ENCODE measurements around the gene PPIB. TPM values are rescaled to one million over a fixed set of nuclear protein-coding genes. Genes with fewer than 3 reads are reported as not detected.

PPIB gene
- total RNA-seq, 1 experiment from 2014 or later = 453 TPM

DNA sequence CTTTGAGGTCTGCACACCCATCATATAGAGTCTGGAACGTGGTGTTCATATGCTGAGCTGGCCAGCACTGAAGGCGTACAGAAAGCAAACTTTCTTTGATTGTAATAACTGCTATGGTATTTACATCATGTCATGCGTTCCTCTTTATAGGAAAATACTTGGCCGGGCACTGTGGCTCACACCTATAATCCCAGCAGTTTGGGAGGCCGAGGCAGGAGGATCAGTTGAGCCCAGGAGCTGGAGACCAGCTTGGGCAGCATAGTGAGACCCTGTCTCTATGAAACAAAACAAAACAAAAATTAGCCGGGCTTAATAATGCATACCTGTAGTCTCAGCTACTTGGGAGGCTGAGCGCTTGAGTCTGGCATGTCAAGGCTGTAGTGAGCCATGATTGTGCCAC, 14.7 kb downstream of the PPIB start:
- intact Hi-C loops (cut with micrococcal nuclease) = no loop called here
- ChIA-PET CTCF (no interaction called here), POLR2A (no interaction called here), RAD21 (ENCODE audit: low non-redundant PET in 1 of 2, low total read pairs in 2 of 2, uncharacterized antibody in 2 of 2, unreplicated experiment in 2 of 2) (no interaction called here)
- no peaks in the 10 kb centered on the region for H3K79me2 ChIP-seq (ENCODE audit: insufficient read depth, low read length)
- no peak for DNase-seq (ENCODE audit: low read depth, low spot score)
- no peaks in the 10 kb centered on the region for H4K20me1 ChIP-seq (ENCODE audit: insufficient read depth)
- H3K9me3 ChIP-seq (ENCODE audit: control insufficient read depth in 1 of 2, insufficient read depth in 1 of 2, low read depth in 1 of 2, low read length in 2 of 2) = no peaks in the 10 kb centered on the region
- no peaks in the 10 kb centered on the region for H3K27me3 ChIP-seq (ENCODE audit: insufficient read depth, low read length)
- no peak overlapping the region for H3K4me3 ChIP-seq (replicated peaks in 1 of 2; ENCODE audit: low read depth in 1 of 2, low read length in 2 of 2)
- no peak overlapping the region for H3K4me2 ChIP-seq (ENCODE audit: low read length)
- ATAC-seq = no peak
- H2AFZ ChIP-seq (ENCODE audit: low read depth, low read length, poor library complexity, severe bottlenecking) = no peak overlapping the region
- H3K9me2 ChIP-seq (ENCODE audit: insufficient read depth) = no peaks in the 10 kb centered on the region
- H3K27ac ChIP-seq (ENCODE audit: low read depth, low read length) = no peak overlapping the region
- no TSS peak for BruUV-seq (replicated peaks)
- TF ChIP-seq, protein P1, sequence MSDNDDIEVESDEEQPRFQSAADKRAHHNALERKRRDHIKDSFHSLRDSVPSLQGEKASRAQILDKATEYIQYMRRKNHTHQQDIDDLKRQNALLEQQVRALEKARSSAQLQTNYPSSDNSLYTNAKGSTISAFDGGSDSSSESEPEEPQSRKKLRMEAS (IDR thresholded peaks at IDR 0.05) = no peak
- TF ChIP-seq ZFX (IDR thresholded peaks at IDR 0.05) (no peak), SIN3A (IDR thresholded peaks at IDR 0.05; ENCODE audit: low read depth) (no peak), EZH2 (IDR thresholded peaks at IDR 0.05) (no peak), EZH2phosphoT487 (IDR thresholded peaks at IDR 0.05; ENCODE audit: borderline replicate concordance) (no peak)
- peaks cover 4 to 26% of the 10 kb centered on the region in 2 experiments for H3K4me1 ChIP-seq (ENCODE audit: control insufficient read depth in 1 of 2, insufficient read depth in 2 of 2, low read length in 2 of 2)
- no peak overlapping the region for H3K9ac ChIP-seq (ENCODE audit: low read length)
- H3K36me3 ChIP-seq (ENCODE audit: control insufficient read depth in 1 of 2, insufficient read depth in 2 of 2, low read length in 2 of 2) = no peaks in the 10 kb centered on the region; a peak in 1 of 4 replicates

DNA sequence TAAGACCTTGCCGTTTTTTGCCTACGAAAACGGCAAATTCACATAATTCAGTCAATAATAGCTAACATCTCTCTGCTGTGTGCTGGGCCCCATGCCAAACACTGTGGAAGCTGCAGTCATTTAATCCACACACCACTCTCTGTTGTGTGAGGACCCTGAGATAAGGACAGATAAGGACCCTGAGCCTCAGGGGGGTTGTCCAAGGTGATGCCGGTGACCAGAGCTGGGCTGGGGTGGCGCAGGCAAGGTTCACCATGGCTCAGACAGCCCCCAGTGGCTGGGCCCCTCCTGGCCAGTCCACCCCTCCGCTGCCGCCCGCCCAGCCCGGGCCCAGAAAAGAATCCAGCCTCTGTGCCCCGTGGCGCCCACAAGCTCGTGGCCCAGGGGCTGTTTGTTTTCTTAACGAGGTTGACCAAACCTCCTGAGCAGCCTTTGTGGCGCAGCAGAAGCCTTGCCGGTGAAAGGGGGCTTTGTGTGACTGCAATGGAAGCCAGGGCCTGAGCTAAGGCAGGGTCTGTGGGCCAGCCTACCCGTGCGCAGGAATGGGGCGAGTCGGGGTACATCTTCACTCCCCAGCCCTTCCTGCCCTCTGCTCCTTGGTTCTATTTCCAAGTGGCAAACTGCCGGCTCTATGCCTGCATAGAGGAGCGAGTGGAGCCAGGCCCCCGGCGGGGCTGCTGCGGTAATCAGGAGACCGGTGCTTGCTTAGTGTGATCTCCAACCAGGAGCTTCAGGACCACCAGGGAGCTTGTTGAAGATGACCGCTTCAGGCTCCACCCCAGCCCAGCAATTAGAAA, 15.7 kb downstream of the PPIB start:
- Histone ChIP-seq H3K4me2 (ENCODE audit: low read length) (no peak overlapping the region), H4K20me1 (ENCODE audit: insufficient read depth) (no peaks in the 10 kb centered on the region), H3K9ac (ENCODE audit: low read length) (no peak overlapping the region), H3K4me3 (replicated peaks in 1 of 2; ENCODE audit: low read depth in 1 of 2, low read length in 2 of 2) (no peak overlapping the region), H3K27ac (ENCODE audit: low read depth, low read length) (no peak overlapping the region), H3K4me1 (ENCODE audit: control insufficient read depth in 1 of 2, insufficient read depth in 2 of 2, low read length in 2 of 2) (peaks cover 0 to 15% of the 10 kb centered on the region in 2 experiments; a peak in 3 of 4 replicates), H2AFZ (ENCODE audit: low read depth, low read length, poor library complexity, severe bottlenecking) (no peak overlapping the region), H3K9me2 (ENCODE audit: insufficient read depth) (no peaks in the 10 kb centered on the region), H3K36me3 (ENCODE audit: control insufficient read depth in 1 of 2, insufficient read depth in 2 of 2, low read length in 2 of 2) (no peaks in the 10 kb centered on the region; a peak in 1 of 4 replicates), H3K79me2 (ENCODE audit: insufficient read depth, low read length) (no peaks in the 10 kb centered on the region), H3K27me3 (ENCODE audit: insufficient read depth, low read length) (no peaks in the 10 kb centered on the region), H3K9me3 (ENCODE audit: control insufficient read depth in 1 of 2, insufficient read depth in 1 of 2, low read depth in 1 of 2, low read length in 2 of 2) (no peaks in the 10 kb centered on the region)
- BruUV-seq (replicated peaks) = no TSS peak
- DNase-seq (ENCODE audit: low read depth, low spot score) (no peak), ATAC-seq (no peak)
- POLR2A ChIA-PET = no interaction called here
- RAD21 ChIA-PET (ENCODE audit: low non-redundant PET in 1 of 2, low total read pairs in 2 of 2, uncharacterized antibody in 2 of 2, unreplicated experiment in 2 of 2) = no interaction called here
- intact Hi-C loops (cut with micrococcal nuclease) = no loop called here
- no peak for TF ChIP-seq TCF7L2 (IDR thresholded peaks at IDR 0.05; ENCODE audit: borderline replicate concordance, extremely low read depth, insufficient read depth, insufficient read length)
- TF ChIP-seq, protein P1 (IDR thresholded peaks at IDR 0.05) = no peak
- TF ChIP-seq EZH2phosphoT487 (IDR thresholded peaks at IDR 0.05; ENCODE audit: borderline replicate concordance) = no peak
- TF ChIP-seq FOSL1 (IDR thresholded peaks at IDR 0.05; ENCODE audit: low read depth) = no peak
- TF ChIP-seq EGR1 (IDR thresholded peaks at IDR 0.05; ENCODE audit: low read depth) = no peak
- TF ChIP-seq POLR2A (IDR thresholded peaks at IDR 0.05; ENCODE audit: borderline replicate concordance, extremely low read depth, insufficient read depth, insufficient read length) = no peak
- CTCF ChIA-PET = no interaction called here
